PFSK-1 (cell line): ENCODE data around the gene GGNBP2.

Source experiments
- POLR2AphosphoS5 ChIP-seq: IDR thresholded peaks from 2 replicates; pipeline ENCODE4 v1.6.1; 2012; ENCODE audit warnings: low read depth, mild to moderate bottlenecking, control low read depth, low read length, moderate library complexity
- REST ChIP-seq, 2 experiments: IDR thresholded peaks; 2 replicates each; pipeline versions ENCODE4 v1.6.1 to v1.8.0; 2011 to 2012; ENCODE audit warnings: low read depth in 2 of 2, low read length in 2 of 2, control low read depth in 1 of 2, inconsistent platforms in 1 of 2, mild to moderate bottlenecking in 1 of 2, moderate library complexity in 1 of 2; ENCODE audit not compliant: insufficient read depth in 1 of 2
- SIN3A ChIP-seq: IDR thresholded peaks from 2 replicates; pipeline ENCODE4 v1.6.1; 2012; ENCODE audit warnings: mild to moderate bottlenecking, low read length, moderate library complexity, borderline replicate concordance; ENCODE audit not compliant: insufficient read depth
- TAF1 ChIP-seq: IDR thresholded peaks from 2 replicates; pipeline ENCODE4 v1.6.1; 2012; ENCODE audit warnings: low read length, control low read depth, borderline replicate concordance; ENCODE audit not compliant: insufficient read depth

GRCh38 chr17:36507266-36507665, 37.5 kb upstream of the GGNBP2 start:
- TF ChIP-seq POLR2AphosphoS5 (no peak), REST (IDR thresholded peaks at IDR 0.05; ENCODE audit: insufficient read depth in 1 of 2, low read depth in 2 of 2, low read length in 2 of 2) (no peak), SIN3A (no peak), TAF1 (no peak)
